H1 (cell line): ENCODE measurements around the gene ZBED4.

Source experiments
- CHD7 ChIP-seq: fragments of 300-600 bp; sonication (generic); IDR thresholded peaks from 2 replicates; pipeline ENCODE4 v1.7.1; 2012; ENCODE audit warnings: low read length, moderate library complexity, mild to moderate bottlenecking, inconsistent platforms; ENCODE audit not compliant: insufficient replicate concordance
- CTCF ChIP-seq, 3 experiments: IDR thresholded peaks; 1 replicate in 2 of 3; 2 replicates in 1 of 3; pipeline versions ENCODE4 v1.5.1 to v1.6.1; 2011; ENCODE audit warnings: low read length in 3 of 3, mild to moderate bottlenecking in 3 of 3, inconsistent platforms in 2 of 3, low read depth in 1 of 3, moderate library complexity in 1 of 3; ENCODE audit not compliant: insufficient read depth in 1 of 3; ENCODE audit errors: control extremely low read depth in 1 of 3
- JUN ChIP-seq: IDR thresholded peaks from 2 replicates; pipeline ENCODE4 v1.6.1; 2011; ENCODE audit warnings: low read depth, mild to moderate bottlenecking, improper control_type of control experiment, low read length
- POLR2A ChIP-seq, 2 experiments: IDR thresholded peaks; 1 replicate in 1 of 2; 2 replicates in 1 of 2; pipeline ENCODE4 v1.6.1; 2011; ENCODE audit warnings: low read depth in 2 of 2, low read length in 2 of 2, mild to moderate bottlenecking in 2 of 2; ENCODE audit errors: control extremely low read depth in 1 of 2

- TF ChIP-seq CTCF (IDR thresholded peaks at IDR 0.05; ENCODE audit: control extremely low read depth in 1 of 3, insufficient read depth in 1 of 3, low read depth in 1 of 3, low read length in 3 of 3) (no peak), JUN (no peak), POLR2A (IDR thresholded peaks at IDR 0.05; ENCODE audit: control extremely low read depth in 1 of 2, low read depth in 2 of 2, low read length in 2 of 2) (no peak), CHD7 (no peak)
Observed at GRCh38 chr22:49829044-49829853, 24.4 kb upstream of the ZBED4 start.
